B cell (primary cell): ENCODE data around the gene ATP2A1. TPM values are rescaled to one million over a fixed set of nuclear protein-coding genes. Genes with fewer than 3 reads are reported as not detected.

Experiments used
- ATAC-seq: fragments of 200-7000 bp; cut with Tn5 transposase; one replicate; pipeline ENCODE4 v1.10.0; 2021; ENCODE audit warnings: low read depth, mild to moderate bottlenecking, moderate number of reproducible peaks, moderate library complexity
- CTCF ChIA-PET: fragments of 350-600 bp; sonication (Branson Sonifier 250); formaldehyde crosslinking; loops from one replicate; lab custom pipeline; 2021; ENCODE audit warnings: antibody characterized with exemption, inconsistent platforms; lab: Charles Lee
- POLR2A ChIA-PET: fragments of 350-600 bp; sonication (Branson Sonifier 250); formaldehyde crosslinking; loops from one replicate; lab custom pipeline; 2021; ENCODE audit warnings: antibody characterized with exemption; lab: Charles Lee
- DNase-seq: peaks from one replicate; pipeline ENCODE4 v3.0.0; 2013
- H2AFZ ChIP-seq: 2 replicates; pipeline ENCODE4 v1.6.1; 2012; ENCODE audit warnings: mild to moderate bottlenecking, low read depth, low read length; ENCODE audit not compliant: insufficient read depth, poor library complexity, severe bottlenecking
- H3K27ac ChIP-seq, 2 donors: 1 replicate in 1 of 2; 2 replicates in 1 of 2; pipeline ENCODE4 v1.5.1; 2012 to 2013; ENCODE audit warnings: low read length in 2 of 2, mild to moderate bottlenecking in 2 of 2, moderate library complexity in 1 of 2
- H3K27me3 ChIP-seq, 4 experiments: fragments of 200-600 bp in 1 of 4; sonication (generic) in 1 of 4; replicated peaks in 1 of 4; 1 replicate in 2 of 4; 2 replicates in 2 of 4; pipeline versions ENCODE4 v1.6.1 to v1.7.0; 2013 to 2016; ENCODE audit warnings: low read length in 3 of 4, mild to moderate bottlenecking in 2 of 4, mixed read lengths in 1 of 4, moderate library complexity in 1 of 4; ENCODE audit not compliant: insufficient read depth in 4 of 4, control insufficient read depth in 3 of 4; ENCODE audit errors: control extremely low read depth in 1 of 4
- H3K36me3 ChIP-seq, 2 experiments: replicated peaks in 1 of 2; 1 replicate in 1 of 2; 2 replicates in 1 of 2; pipeline versions ENCODE4 v1.6.1 to v1.7.1; 2013; ENCODE audit warnings: low read length in 1 of 2; ENCODE audit not compliant: insufficient read depth in 2 of 2, control insufficient read depth in 1 of 2; ENCODE audit errors: control extremely low read depth in 1 of 2, extremely low read depth in 1 of 2
- H3K4me1 ChIP-seq, 2 donors: fragments of 200-600 bp in 1 of 2; sonication (generic) in 1 of 2; 1 replicate in 1 of 2; 2 replicates in 1 of 2; pipeline versions ENCODE4 v1.5.1 to v1.6.1; 2013 to 2017; ENCODE audit warnings: low read length in 2 of 2; ENCODE audit not compliant: control insufficient read depth in 2 of 2, insufficient read depth in 2 of 2
- H3K4me2 ChIP-seq: replicated peaks from 2 replicates; pipeline ENCODE3; 2012; ENCODE audit warnings: mild to moderate bottlenecking, low read depth, low read length; ENCODE audit not compliant: poor library complexity, severe bottlenecking
- H3K4me3 ChIP-seq, 5 experiments: fragments of 200-600 bp in 1 of 5; sonication (generic) in 1 of 5; 1 replicate in 3 of 5; 2 replicates in 2 of 5; pipeline versions ENCODE4 v1.5.1 to v1.7.0; 2011 to 2016; ENCODE audit warnings: low read length in 4 of 5, mild to moderate bottlenecking in 4 of 5, low read depth in 2 of 5, control low read depth in 1 of 5, moderate library complexity in 1 of 5; ENCODE audit not compliant: insufficient read depth in 1 of 5; ENCODE audit errors: control extremely low read depth in 1 of 5, extremely low read depth in 1 of 5
- H3K79me2 ChIP-seq: fragments of 200-600 bp; sonication (generic); one replicate; pipeline ENCODE4 v1.6.0; 2016; ENCODE audit warnings: low read length; ENCODE audit not compliant: control insufficient read depth, insufficient read depth
- H3K9ac ChIP-seq: fragments of 200-600 bp; sonication (generic); 2 replicates; pipeline ENCODE4 v1.6.1; 2017; ENCODE audit warnings: mild to moderate bottlenecking, low read length, moderate library complexity
- H3K9me3 ChIP-seq, 3 donors: one replicate each; pipeline versions ENCODE4 v1.6.1 to v1.7.1; 2013; ENCODE audit warnings: low read length in 2 of 3; ENCODE audit not compliant: control insufficient read depth in 2 of 3, insufficient read depth in 1 of 3; ENCODE audit errors: control extremely low read depth in 1 of 3
- H4K20me1 ChIP-seq: 2 replicates; pipeline ENCODE4 v1.6.0; 2012; ENCODE audit warnings: mild to moderate bottlenecking, low read length; ENCODE audit not compliant: insufficient read depth, control insufficient read depth, poor library complexity, severe bottlenecking
- H3K27ac Mint-ChIP-seq: one replicate; pipeline ENCODE4 v1.8.0; 2021; ENCODE audit warnings: mixed read lengths
- H3K27me3 Mint-ChIP-seq: one replicate; pipeline ENCODE4 v1.8.0; 2021; ENCODE audit warnings: mixed read lengths
- H3K4me1 Mint-ChIP-seq: one replicate; pipeline ENCODE4 v1.8.0; 2021; ENCODE audit warnings: mixed read lengths
- H3K4me3 Mint-ChIP-seq: one replicate; pipeline ENCODE4 v1.8.0; 2021; ENCODE audit warnings: mixed read lengths
- H3K9me3 Mint-ChIP-seq: one replicate; pipeline ENCODE4 v1.8.0; 2022; ENCODE audit warnings: mixed read lengths; ENCODE audit not compliant: insufficient read depth
- CTCF ChIP-seq: fragments of 200-600 bp; IDR thresholded peaks from one replicate; pipeline ENCODE4 v1.8.0; 2022; ENCODE audit warnings: antibody characterized with exemption, mild to moderate bottlenecking
- EZH2 ChIP-seq: IDR thresholded peaks from 2 replicates; pipeline ENCODE4 v1.6.1; 2012; ENCODE audit warnings: borderline replicate concordance, low read depth, mild to moderate bottlenecking, moderate library complexity, low read length; ENCODE audit not compliant: insufficient read depth, poor library complexity, severe bottlenecking
- WGBS: methylation state at CpG from one replicate; pipeline ENCODE4 v1.1.5; 2013; ENCODE audit warnings: missing lambda C conversion rate; ENCODE audit not compliant: insufficient coverage; 5-methylcytosine and 5-hydroxymethylcytosine counted together
- intact Hi-C: fragments of 100-400 bp; cut with micrococcal nuclease; formaldehyde crosslinking; loops from one replicate; pipeline ENCODE4 v1.10.0; 2022
- polyA plus RNA-seq: library from polyadenylated mRNA; depleted of rRNA; stranded (reverse); fragments of >200 nt; gene quantifications from 2 replicates; pipeline ENCODE4 v1.2.3, GENCODE V29; 2012
- total RNA-seq, 2 donors: library from RNA; stranded (reverse); fragments of 120-200 nt in 1 of 2; gene quantifications; 1 replicate in 1 of 2; 2 replicates in 1 of 2; pipeline versions ENCODE4 v1.2.3 to v1.2.4, GENCODE V29; 2013 to 2022

The ATP2A1 gene
- total and polyA plus RNA-seq, 2 donors (not counting 1 experiment from before 2014, with no cell fraction given) = 0.31 to 0.84 TPM

GRCh38 chr16:28869201-28869600 is 9.1 kb upstream of the ATP2A1 start:
- H3K27me3 Mint-ChIP-seq = no peaks in the 10 kb centered on the region
- CTCF ChIA-PET = interaction anchor here (1.0 to 2.2 kb wide), 2 partner anchors 19 to 75 kb away, joined by 3 to 11 read pairs; no protein-coding TSS in a partner anchor
- H3K27ac Mint-ChIP-seq = no peak overlapping the region
- TF ChIP-seq EZH2 (no peak), CTCF (no peak)
- Histone ChIP-seq H4K20me1 (peaks cover 34% of the 10 kb centered on the region), H3K9me3 (no peaks in the 10 kb centered on the region), H3K4me1 (peaks cover 3 to 13% of the 10 kb centered on the region in 2 donors), H3K27me3 (no peaks in the 10 kb centered on the region), H3K27ac (no peak overlapping the region), H3K36me3 (peaks cover 2 to 40% of the 10 kb centered on the region in 2 experiments), H2AFZ (no peak overlapping the region), H3K4me2 (no peak overlapping the region), H3K79me2 (no peaks in the 10 kb centered on the region), H3K4me3 (no peak overlapping the region), H3K9ac (no peak overlapping the region)
- H3K9me3 Mint-ChIP-seq = no peaks in the 10 kb centered on the region
- DNase-seq (no peak), ATAC-seq (no peak)
- intact Hi-C loops = no loop called here
- over 99% methylated on average over 11 of the region's 11 CpGs for WGBS
- POLR2A ChIA-PET = no interaction called here
- H3K4me3 Mint-ChIP-seq = no peak overlapping the region
- peaks cover 19% of the 10 kb centered on the region for H3K4me1 Mint-ChIP-seq

- peaks cover 2 to 35% of the 10 kb centered on the region in 2 experiments for H3K36me3 ChIP-seq
- H3K9me3 Mint-ChIP-seq = no peaks in the 10 kb centered on the region
Observed at GRCh38 chr16:28872952-28873351, 5.3 kb upstream of the ATP2A1 start.

More at GRCh38 chr16:28872952-28873351, 5.3 kb upstream of the ATP2A1 start:
- peaks cover 10% of the 10 kb centered on the region for H4K20me1 ChIP-seq
- ATAC-seq = no peak
- H3K4me3 ChIP-seq = no peak overlapping the region
- no peaks in the 10 kb centered on the region for H3K4me1 ChIP-seq
- H3K4me1 Mint-ChIP-seq = no peaks in the 10 kb centered on the region
- CTCF ChIA-PET = interaction anchor here (1.0 to 5.1 kb wide), 8 partner anchors 9 to 75 kb away, joined by 3 to 83 read pairs (median 6); partner anchors contain the start of genes CD19 and SH2B1
- H3K4me3 Mint-ChIP-seq = no peak overlapping the region
- no peak overlapping the region for H3K9ac ChIP-seq
- no peak overlapping the region for H3K4me2 ChIP-seq
- H3K79me2 ChIP-seq = no peaks in the 10 kb centered on the region
- POLR2A ChIA-PET = no interaction called here
- H3K27ac Mint-ChIP-seq = no peak overlapping the region
- no peaks in the 10 kb centered on the region for H3K9me3 ChIP-seq
- intact Hi-C loops = loop anchor here (1.0 kb wide), 1 partner anchor 72 kb away; no protein-coding TSS in a partner anchor
- H3K27me3 ChIP-seq = no peaks in the 10 kb centered on the region
- H3K27me3 Mint-ChIP-seq = no peaks in the 10 kb centered on the region
- 96% methylated on average over 10 of the region's 15 CpGs for WGBS
- TF ChIP-seq EZH2 = no peak
- TF ChIP-seq CTCF = no peak
- no peak overlapping the region for H2AFZ ChIP-seq
- H3K27ac ChIP-seq = no peak overlapping the region
- DNase-seq = no peak
